NCI-H1105 (cell line): ENCODE results near the gene ZCCHC8.
"Not testable (repeated sequence)": the region's sequence is repeated elsewhere in the genome, so short reads cannot be mapped to it uniquely, and the experiment has no call there.

Experiments used
- DNase-seq: peaks from one replicate; lab custom pipeline; 2025; lab: John Stamatoyannopoulos, UW

The ZCCHC8 gene

DNA sequence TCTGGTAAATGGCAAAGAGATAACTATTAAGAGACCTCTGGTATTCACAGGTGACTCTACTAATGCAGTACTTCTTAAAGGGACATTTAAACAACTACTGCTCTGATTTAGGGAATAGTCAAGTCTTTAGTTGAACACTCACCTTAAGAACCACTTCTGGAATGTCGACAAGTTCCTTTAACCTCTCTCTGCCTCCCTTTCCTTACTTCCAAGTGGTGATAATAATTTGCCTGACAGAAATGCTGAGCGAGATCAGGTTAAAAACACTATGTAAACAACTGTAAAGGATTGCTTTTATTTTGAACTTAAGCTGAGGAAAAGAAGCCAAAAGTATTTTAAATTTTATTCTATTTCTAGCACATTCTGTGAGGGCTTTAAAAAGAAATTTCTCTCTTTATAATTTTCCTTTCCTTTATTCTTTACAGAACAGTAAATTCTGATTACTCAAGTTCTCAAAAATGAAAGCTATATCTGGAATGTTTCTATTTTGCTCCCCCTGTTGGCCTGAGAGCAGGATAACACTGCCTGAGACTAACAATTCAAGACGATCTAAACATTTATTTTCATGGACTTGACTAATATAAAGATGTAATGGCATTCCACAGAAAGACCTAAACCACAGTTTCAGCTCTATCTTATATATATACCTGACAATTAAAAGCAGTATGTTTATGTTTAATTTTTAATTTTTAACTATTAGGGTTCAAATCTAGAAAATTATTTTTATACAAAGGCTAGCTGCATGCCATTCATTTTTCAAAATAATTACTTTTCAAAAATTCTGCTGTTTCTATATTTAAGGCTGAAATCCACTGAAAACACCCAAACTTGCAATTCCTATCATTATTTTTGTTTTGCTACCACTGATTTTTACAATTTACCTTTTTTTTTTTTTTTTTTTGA, 29.2 kb downstream of the ZCCHC8 start:
- peak; percentile 12 for DNase-seq

DNA sequence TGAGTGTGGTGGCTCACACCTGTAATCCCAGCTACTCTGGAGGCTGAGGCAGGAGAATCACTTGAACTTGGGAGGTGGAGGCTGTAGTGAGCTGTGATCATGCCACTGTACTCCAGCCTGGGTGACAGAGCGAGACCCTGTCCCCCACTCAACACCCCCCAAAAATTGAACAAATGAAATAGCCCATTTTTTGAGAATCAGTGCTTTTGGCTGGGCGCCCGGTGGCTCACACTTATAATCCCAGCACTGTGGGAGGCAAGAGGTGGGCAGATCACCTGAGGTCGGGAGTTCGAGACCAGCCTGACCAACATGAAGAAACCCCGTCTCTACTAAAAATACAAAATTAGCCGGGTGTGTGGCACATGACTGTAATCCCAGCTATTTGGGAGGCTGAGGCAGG, 30.2 kb downstream of the ZCCHC8 start:
- not testable (repeated sequence) for DNase-seq

DNA sequence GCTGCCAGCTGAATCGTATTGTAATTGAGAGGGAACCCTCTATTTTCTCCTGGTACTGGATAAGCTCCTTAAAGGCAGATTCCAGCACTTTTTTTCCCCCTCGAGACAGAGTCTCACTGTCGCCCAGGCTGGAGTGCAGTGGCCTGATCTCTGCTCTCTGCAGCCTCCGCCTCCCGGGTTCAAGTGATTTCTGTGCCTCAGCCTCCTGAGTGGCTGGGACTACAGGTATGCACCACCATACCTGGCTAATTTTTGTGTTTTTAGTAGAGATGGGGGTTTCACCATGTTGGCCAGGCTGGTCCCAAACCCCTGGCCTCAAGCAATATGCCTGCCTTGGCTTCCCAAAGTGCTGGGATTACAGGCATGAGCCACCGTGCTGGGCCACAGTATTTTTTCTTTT, 30.9 kb downstream of the ZCCHC8 start:
- DNase-seq = not testable (repeated sequence)

DNA sequence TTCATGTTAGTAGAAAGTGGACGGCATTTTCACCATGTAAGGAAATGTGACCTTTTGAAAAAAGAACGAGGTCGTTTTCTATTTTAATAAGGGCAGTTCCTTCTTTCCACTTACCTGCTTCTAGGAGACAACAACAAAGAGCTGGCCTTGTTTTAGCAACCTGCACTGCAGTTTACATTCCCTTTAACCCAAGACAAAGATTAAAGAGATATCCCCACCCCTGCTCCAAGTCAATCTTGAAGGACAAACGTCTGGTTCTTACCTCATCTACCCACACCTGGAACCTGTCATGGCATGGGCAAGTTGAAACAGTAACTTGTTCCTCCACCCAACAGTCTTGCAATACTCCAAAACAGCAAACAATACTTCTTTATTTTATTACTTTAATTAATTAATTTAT, 32.7 kb downstream of the ZCCHC8 start:
- no peak for DNase-seq

DNA sequence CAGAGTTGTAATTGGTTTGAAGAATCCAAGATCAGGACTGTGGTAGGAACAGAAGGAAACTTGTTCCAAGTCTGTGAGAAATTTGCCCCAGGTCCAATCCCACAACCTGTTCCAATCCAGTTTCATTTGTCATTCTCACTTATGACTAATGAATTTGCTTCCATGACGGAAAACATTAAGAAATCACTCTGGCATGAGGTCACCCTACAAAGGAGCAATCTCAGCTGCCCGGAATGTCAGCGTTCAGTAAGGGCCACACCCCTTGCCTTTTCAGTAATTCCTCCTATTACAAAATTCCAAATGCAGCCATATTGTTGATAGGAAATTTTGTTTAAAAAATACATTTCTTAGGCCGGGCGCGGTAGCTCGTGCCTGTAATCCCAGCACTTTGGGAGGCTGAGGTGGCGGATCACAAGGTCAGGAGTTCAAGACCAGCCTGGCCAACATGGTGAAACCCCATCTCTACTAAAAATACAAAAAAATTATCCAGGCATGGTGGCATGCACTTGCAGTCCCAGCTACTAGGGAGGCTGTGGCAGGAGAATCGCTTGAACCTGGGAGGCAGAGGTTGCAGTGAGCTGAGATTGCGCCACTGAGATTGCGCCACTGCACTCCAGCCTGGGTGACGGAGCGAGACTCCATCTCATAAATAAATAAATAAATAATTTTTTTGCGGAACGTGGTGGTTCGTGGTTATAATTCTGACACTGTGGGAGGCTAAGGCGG, 36.3 kb downstream of the ZCCHC8 start:
- not testable (repeated sequence) for DNase-seq

DNA sequence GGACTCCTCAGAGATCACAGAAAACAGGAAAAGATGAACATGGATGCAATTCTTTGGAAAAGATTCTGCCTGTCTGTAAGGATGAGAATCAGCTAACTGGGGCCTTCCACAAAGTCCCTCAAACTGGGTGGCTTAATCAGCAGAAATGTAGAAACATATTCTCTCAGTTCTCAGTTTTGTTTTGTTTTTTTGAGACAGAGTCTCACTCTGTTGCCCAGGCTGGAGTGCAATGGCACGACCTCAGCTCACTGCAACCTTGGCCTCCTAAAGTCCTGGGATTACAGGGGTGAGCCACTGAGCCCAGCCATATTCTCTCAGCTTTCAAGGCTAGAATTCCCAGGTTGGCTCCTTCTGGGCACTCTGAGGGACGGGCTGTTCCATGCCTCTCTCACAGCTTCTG, 40.1 kb downstream of the ZCCHC8 start:
- no peak for DNase-seq

DNA sequence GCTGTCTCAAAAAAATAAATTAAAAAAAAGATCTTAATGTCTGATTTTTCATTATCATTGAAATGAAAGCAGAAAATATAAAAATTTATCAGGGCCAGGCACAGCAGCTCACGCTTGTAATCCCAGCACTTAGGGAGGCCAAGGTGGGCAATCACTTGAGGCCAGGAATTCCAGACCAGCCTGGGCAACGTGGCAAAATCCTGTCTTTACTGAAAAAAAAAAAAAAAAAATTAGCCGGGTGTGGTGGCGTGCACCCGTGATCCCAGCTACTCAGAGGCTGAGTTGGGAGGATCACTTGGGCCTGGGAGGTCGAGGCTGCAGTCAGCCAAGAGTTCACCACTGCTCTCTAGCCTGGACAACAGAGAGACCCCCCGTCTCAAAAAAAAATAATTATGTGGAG, 40.7 kb downstream of the ZCCHC8 start:
- DNase-seq = no peak

DNA sequence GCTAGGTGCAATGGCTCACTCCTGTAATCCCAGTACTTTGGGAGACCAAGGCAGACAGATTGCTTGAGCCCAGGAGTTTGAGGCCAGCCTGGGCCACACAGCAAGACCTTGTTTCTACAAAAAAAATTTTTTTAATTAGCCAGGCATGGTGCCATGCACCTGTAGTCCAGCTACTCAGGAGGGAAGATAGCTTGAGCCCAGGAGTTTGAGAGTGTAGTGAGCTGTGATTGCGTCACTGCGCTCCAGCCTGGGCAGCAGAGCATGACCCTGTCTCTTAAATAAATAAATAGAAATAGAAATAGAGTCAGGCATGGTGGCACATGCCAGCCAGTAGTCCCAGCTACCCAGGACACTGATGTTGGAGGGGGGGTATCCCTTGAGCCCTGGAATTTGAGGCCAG, 41.5 kb downstream of the ZCCHC8 start:
- DNase-seq = no peak

DNA sequence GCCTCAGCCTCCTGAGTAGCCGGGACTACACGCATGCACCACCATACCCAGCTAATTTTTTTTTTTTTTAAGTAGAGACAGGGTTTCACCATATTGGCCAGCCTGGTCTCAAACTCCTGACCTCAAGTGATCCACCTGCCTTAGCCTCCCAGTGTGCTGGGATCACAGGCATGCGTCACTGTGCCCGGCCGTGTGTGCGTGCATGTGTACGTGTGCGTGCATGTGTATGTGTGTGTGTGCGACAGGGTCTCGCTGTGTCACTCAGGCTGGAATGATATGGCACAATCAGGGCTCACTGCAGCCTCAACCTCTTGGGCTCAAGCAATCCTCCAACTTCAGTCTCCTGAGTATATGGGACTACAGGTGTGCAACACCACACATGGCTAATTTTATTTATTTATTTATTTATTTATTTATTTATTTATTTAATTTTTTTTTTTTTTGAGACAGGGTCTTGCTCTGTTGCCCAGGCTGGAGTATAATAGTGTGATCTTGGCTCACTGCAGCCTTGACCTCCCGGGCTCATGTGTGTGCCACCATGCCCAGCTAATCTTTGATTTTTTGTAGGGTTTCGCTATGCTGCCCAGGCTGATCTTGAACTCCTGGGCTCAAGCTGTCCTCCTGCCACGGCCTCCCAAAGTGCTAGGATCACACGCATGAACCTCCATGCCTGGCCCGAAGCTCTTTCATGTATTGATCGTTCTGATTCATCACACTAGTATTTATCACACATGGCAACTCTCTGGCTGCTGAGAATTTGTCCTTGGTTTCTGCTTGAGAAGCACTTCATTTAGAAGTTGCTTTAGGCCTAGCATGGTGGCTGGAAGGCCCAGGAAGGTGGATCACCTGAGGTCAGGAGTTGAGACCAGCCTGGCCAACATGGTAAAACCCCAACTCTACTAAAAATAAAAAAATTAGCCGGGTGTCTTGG, 42.4 kb downstream of the ZCCHC8 start:
- no peak for DNase-seq

DNA sequence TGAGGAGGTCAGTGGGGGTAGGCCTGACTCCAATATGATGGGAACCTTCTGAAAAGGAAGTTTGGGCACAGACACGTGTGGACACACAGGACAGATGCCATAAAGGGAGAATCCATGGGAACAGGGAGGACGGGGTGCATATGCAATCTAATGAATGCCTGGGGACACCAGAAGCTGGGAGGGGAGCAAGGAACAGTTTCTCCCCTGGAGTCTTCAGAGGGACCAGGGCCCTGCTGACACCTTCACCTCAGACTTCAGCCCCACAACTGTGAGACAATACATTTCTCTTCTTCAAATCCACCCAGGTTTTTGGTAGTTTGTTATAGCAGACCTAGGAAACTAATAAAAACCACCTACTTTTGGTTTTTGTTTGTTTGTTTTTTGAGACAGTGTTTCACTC, 43.1 kb downstream of the ZCCHC8 start:
- DNase-seq = no peak

DNA sequence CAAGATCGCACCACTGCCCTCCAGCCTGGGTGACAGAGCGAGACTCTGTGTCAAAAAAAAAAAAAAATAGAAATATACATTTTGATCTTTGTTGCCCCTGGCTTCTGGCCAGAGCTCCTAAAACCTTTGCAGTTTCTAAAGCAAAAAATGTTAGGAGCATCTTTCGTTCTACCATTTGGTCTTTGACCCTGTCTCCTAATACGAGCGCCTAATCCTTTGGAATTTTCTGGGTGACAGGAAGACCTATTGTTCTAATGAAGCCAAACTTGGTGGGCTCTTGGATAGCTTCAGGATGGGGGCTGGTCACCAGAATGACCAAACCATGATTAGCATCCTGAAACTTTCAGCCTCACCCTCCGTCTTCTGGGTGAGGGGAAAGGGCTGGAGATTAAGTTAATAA, 46.0 kb downstream of the ZCCHC8 start:
- DNase-seq = no peak

DNA sequence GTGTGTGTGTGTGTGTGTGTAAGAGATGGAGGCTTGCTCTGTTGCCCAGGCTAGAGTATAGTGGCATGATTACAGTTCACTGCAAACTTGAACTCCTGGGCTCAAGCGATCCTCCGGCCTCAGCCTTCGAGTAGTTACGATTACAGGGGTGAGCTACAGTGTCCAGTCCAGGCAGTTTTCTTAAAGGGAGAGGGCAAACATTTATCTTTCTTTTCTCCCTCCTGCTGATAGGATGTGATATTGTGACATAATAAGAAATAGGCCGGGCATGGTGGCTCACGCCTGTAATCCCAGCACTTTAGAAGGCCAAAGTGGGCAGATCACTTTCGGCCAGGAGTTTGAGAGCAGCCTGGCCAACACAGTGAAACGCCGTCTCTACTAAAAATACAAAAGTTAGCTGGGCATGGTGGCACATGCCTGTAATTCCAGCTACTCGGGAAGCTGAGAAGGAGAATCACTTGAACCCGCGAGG, 46.4 kb downstream of the ZCCHC8 start:
- DNase-seq = no peak

DNA sequence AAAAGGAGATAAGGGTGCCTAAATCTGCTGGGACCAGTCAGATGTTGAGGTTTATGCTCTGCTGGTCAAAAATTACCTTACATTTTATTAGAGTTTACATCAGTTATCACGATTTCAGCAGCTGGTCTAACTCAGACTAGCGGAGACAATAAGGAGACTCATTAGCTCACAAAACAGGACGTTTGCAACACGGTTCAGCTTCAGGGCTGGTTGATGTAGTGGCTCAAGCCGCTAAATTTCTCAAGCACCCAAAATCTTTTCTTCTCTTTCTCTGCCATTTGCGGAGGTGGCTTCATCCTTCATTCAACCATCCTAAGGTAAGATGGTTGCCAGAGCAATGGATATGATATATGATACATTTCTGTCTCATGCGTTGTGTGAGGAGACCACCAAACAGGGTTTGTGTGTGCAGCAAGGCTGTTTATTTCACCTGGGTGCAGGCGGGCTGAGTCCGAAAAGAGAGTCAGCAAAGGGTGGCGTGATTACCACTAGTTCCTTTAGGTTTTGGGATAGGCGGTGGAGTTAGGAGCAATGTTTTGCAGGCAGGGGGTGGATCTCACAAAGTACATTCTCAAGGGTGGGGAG, 47.9 kb downstream of the ZCCHC8 start:
- no peak for DNase-seq

DNA sequence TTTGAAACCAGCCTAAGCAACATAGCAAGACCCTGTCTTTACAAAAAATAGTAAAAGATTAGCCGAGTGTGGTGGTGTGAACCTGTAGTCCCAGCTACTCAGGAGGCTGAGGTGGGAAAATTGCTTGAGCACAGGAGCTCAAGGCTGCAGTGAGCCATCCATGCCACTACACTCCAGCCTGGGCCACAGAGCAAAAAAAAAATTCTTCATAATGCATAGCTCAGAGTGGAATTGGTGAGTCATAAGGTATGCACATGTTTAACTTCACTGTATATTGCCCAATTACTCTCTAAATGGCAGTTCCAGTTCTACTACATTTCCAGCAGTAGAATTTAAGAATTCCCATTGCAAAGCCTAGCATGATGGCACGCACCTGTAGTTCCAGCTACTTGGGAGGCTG, 51.4 kb downstream of the ZCCHC8 start:
- DNase-seq = no peak

DNA sequence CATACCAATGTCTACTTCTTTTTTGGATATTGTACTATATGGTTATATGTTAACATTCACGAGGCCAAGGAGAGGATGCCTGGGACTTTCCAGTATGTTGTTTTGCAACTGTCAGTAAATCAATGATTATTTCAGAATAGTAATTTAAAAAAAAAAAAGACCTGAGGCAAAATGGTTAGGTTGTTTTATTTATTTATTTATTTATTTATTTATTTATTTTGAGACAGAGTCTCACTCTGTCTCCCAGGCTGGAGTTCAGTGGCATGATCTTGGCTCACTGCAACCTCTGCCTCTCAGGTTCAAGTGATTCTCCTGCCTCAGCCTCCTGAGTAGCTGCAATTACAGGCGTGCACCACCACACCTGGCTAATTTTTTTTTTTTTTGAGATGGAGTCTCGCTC, 52.9 kb downstream of the ZCCHC8 start:
- not testable (repeated sequence) for DNase-seq

DNA sequence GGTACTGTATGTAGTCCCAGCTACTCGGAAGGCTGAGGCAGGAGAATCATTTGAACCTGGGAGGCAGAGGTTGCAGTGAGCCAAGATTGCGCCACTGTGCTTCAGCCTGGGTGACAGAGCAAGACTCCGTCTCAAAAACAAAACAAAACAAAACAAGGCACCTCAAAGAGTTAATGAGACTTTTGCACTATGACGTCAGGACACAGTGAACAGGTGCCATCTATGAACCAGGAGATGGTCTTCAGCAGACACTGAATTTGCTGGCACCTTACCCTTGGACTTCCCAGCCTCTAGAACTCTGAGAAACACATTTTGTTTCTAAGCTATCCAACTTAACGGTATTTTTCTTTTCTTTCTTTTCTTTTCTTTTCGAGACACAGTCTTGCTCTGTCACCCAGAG, 54.3 kb downstream of the ZCCHC8 start:
- DNase-seq = not testable (repeated sequence)

DNA sequence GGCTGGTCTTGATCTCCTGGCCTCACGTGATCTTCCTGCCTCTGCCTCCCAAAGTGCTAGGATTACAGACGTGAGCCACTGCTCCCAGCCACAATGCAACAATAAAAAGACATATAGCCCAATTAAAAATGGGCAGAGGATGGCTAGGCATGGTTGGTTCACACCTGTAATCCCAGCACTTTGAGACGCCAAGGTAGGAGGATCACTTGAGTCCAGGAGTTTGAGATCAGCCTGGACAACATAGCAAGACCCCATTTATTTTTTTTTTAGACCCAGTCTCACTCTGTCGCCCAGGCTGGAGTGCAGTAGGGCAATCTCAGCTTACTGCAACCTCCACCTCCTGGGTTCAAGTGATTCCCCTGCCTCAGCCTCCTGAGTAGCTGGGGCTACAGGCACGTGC, 56.7 kb downstream of the ZCCHC8 start:
- DNase-seq = not testable (repeated sequence)

DNA sequence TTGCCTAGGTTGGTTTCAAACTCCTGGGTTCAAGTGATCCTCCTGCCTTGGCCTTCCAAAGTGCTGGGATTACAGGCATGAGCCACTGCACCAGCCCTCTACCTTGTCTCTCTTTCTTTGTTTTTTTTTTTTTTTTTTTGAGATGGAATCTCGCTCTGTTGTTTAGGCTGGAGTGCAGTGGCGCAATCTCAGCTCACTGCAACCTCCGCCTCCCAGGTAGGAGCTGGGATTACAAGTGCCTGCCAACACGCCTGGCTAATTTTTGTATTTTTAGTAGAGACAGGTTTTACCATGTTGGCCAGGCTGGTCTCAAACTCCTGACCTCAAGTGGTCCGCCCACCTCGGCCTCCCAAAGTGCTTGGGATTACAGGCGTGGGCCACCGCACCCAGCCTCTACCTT, 61.9 kb downstream of the ZCCHC8 start:
- DNase-seq = not testable (repeated sequence)

DNA sequence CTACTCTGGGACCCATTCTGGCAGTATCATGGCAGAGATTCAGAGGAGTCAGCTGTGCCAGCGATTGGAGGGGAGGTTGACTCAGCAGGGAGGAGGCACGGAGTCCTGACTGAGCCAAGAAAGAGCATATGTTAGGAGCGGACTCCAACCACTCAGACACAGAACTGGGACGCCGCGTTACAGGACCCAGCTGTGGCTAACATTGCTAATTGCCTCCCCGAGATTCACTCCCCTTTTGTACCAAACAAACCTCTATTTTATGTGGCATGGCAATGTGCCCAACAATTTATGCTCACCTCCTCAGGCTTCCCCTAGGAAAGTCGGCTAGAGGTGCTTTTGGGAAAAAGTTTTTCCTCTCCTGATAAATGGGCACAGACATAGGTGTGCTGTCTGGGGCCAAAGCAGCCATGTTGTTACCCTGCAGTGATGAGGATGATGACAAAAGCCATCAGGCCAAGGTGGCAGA, 63.0 kb downstream of the ZCCHC8 start:
- DNase-seq = peak; percentile 66

DNA sequence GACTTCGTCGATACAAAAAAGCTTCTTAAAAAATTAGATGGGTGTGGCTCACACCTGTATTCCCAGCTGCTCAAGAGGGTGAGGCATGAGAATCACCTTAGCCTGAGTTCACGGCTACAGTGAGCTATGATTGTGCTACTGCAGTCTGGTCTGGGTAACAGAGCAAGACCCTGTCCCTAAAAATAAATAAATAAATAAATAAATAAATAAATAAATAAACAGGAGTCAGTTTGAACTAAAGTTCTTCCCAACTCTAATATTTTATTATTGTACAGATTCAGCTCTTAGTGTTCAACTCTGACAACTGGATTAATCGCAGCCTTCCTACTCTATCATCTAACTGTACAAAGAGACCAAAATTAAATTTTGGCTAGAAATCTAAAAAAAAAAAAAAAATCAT, 65.5 kb downstream of the ZCCHC8 start:
- DNase-seq = no peak

DNA sequence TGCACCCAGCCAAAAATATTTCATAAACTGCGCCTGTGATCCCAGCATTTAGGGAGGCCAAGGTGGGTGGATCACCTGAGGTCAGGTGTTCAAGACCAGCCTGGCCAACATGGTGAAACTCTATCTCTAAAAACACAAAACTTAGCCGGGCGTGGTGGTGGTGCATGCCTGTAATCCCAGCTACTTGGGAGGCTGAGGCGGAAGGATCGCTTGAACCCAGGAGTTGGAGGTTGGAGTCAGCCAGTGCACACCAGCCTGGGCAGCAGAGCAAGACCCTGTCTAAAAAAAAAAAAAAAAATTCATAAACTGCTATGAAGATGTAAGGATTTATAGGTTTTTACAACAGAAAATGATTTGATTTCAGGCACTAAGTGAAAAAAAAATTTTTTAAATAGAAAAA, 71.7 kb downstream of the ZCCHC8 start:
- not testable (repeated sequence) for DNase-seq

DNA sequence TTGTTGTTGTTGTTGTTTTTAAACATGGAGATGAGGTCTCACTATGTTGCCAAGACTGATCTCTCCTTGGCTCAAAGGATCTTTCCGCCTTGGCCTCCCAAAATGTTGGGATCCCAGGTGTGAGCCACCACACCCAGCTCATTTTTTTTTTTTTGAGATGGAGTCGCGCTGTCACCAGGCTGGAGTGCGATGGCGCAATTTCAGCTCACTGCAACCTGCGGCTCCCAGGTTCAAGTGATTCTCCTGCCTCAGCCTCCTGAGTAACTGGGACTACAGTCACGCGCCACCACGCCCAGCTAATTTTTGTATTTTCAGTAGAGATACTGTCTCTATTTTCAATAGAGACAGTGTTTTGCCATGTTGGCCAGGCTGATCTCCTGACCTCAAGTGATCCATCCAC, 73.3 kb downstream of the ZCCHC8 start:
- DNase-seq = no peak
